ENCODE measurements around the gene UBE2I. TPM values are rescaled to one million over a fixed set of nuclear protein-coding genes. Genes with fewer than 3 reads are reported as not detected.

Gene UBE2I
- total RNA-seq, 6 experiments from 2014 or later, result 25.0 to 48.0 (median 39.3) TPM

- H3K27me3 ChIP-seq, result no peaks in the 10 kb centered on the region
- ATAC-seq, result no peak
- peaks cover 0 to 11% (median 1%) of the 10 kb centered on the region in 4 donors for H3K36me3 ChIP-seq
- no peaks in the 10 kb centered on the region for H3K9me3 ChIP-seq
- intact Hi-C loops (cut with DNase I), result no loop called here
- no peak for TF ChIP-seq POLR2A (IDR thresholded peaks at IDR 0.05)
- H3K4me1 ChIP-seq, result peaks cover 0 to 18% (median 6%) of the 10 kb centered on the region in 4 donors
- no peak overlapping the region for H3K27ac ChIP-seq
- 85% methylated on average over 5 of the region's 46 CpGs for WGBS (ENCODE audit: insufficient coverage, low coverage, low lambda C conversion rate, missing lambda C conversion rate)
- DNase-seq, result no peak
- no peak overlapping the region for H3K4me3 ChIP-seq
These were observed 65.2 kb downstream of the UBE2I start for GRCh38 chr16:1374418-1375297.

DNA sequence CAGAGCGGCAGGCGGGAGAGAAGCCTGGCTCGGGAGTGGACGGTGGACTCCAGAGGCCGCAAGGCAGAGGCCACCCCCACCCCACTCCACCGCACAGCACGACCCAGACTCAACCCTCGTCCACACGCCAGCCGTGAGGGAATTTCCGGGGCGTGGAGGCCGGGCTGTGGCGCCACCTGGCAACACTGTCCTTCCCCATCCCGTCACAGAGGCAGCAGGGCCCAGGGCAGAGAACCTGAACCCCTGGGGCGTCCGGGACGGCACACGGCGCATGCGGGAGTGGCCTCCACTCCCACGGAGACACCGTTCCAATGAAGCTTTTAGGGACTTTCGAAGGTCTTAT is 65.8 kb downstream of the UBE2I start:
- WGBS (ENCODE audit: insufficient coverage, low coverage, low lambda C conversion rate, missing lambda C conversion rate), result no CpG with 5 or more reads among the region's 24 CpGs

GRCh38 chr16:1375741-1376410 is 66.4 kb downstream of the UBE2I start:
- H3K27me3 ChIP-seq, result no peaks in the 10 kb centered on the region
- intact Hi-C loops (cut with DNase I), result no loop called here
- peaks cover 0 to 6% (median 1%) of the 10 kb centered on the region in 4 donors for H3K36me3 ChIP-seq
- TF ChIP-seq POLR2A (IDR thresholded peaks at IDR 0.05) (no peak), CTCF (IDR thresholded peaks at IDR 0.05) (no peak)
- no peak for DNase-seq
- WGBS (ENCODE audit: insufficient coverage, low coverage, low lambda C conversion rate, missing lambda C conversion rate), result 80% methylated on average over 1 of the region's 19 CpGs
- ATAC-seq, result no peak
- no peak overlapping the region for H3K4me3 ChIP-seq
- no peak overlapping the region for H3K27ac ChIP-seq
- H3K9me3 ChIP-seq, result no peaks in the 10 kb centered on the region
- peaks cover 0 to 18% (median 6%) of the 10 kb centered on the region in 4 donors for H3K4me1 ChIP-seq

More for the DNA sequence above, 65.8 kb downstream of the UBE2I start:
- intact Hi-C loops (cut with DNase I), result no loop called here
- no peak overlapping the region for H3K4me3 ChIP-seq
- H3K4me1 ChIP-seq, result peaks cover 0 to 18% (median 6%) of the 10 kb centered on the region in 4 donors
- no peaks in the 10 kb centered on the region for H3K27me3 ChIP-seq
- peaks cover 0 to 6% (median 1%) of the 10 kb centered on the region in 4 donors for H3K36me3 ChIP-seq
- TF ChIP-seq CTCF (IDR thresholded peaks at IDR 0.05) (no peak), POLR2A (IDR thresholded peaks at IDR 0.05) (no peak)
- ATAC-seq, result no peak
- H3K9me3 ChIP-seq, result no peaks in the 10 kb centered on the region
- DNase-seq, result no peak
- H3K27ac ChIP-seq, result no peak overlapping the region

Other genes with a start within 250 kb of the UBE2I start
- not detected for gene SSTR5, start 236.9 kb upstream of the UBE2I start, total RNA-seq
- not detected for gene C1QTNF8, start 213.4 kb upstream of the UBE2I start, total RNA-seq
- 10 to 100 TPM in 1 of 6 experiments, 1 to 10 TPM in 3, under 1 TPM in 2; 0.56 to 14.0 (median 5.0) TPM for gene CACNA1H, start 156.5 kb upstream of the UBE2I start, total RNA-seq
- under 1 TPM in 3 of 6 experiments, not detected in 3; 0.20 to 0.43 (median 0.43) TPM for gene TPSG1, start 84.4 kb upstream of the UBE2I start, total RNA-seq
- gene TPSB2, start 79.5 kb upstream of the UBE2I start, total RNA-seq, result 1 to 10 TPM in 2 of 6 experiments, under 1 TPM in 2, not detected in 2; 0.24 to 1.6 (median 0.83) TPM
- gene TPSAB1, start 68.9 kb upstream of the UBE2I start, total RNA-seq, result 1 to 10 TPM in 1 of 6 experiments, under 1 TPM in 4, not detected in 1; 0.39 to 1.1 (median 0.81) TPM
- gene TPSD1, start 53.6 kb upstream of the UBE2I start, total RNA-seq, result not detected
- 1 to 10 TPM; 5.4 to 7.6 (median 5.8) TPM for gene BAIAP3, start 24.0 kb downstream of the UBE2I start, total RNA-seq
- gene TSR3, start 42.2 kb downstream of the UBE2I start, total RNA-seq, result 10 to 100 TPM; 20.7 to 66.5 (median 24.5) TPM
- 10 to 100 TPM; 44.3 to 72.8 (median 63.0) TPM for gene GNPTG, start 42.3 kb downstream of the UBE2I start, total RNA-seq
- 10 to 100 TPM in 4 of 6 experiments, 1 to 10 TPM in 2; 9.0 to 14.2 (median 12.0) TPM for gene UNKL, start 105.1 kb downstream of the UBE2I start, total RNA-seq
- gene UQCC4, start 111.1 kb downstream of the UBE2I start, total RNA-seq, result 10 to 100 TPM in 1 of 6 experiments, 1 to 10 TPM in 5; 5.6 to 11.5 (median 6.0) TPM
- not detected for gene PERCC1, start 121.4 kb downstream of the UBE2I start, total RNA-seq
- 1 to 10 TPM in 2 of 6 experiments, under 1 TPM in 3, not detected in 1; 0.25 to 1.7 (median 0.79) TPM for gene CCDC154, start 134.9 kb downstream of the UBE2I start, total RNA-seq
- gene CLCN7, start 165.4 kb downstream of the UBE2I start, total RNA-seq, result 10 to 100 TPM; 36.0 to 50.8 (median 40.8) TPM
- gene PTX4, start 179.3 kb downstream of the UBE2I start, total RNA-seq, result not detected
- gene TELO2, start 183.7 kb downstream of the UBE2I start, total RNA-seq, result 10 to 100 TPM in 5 of 6 experiments, 1 to 10 TPM in 1; 9.5 to 31.0 (median 20.8) TPM
- 10 to 100 TPM in 2 of 6 experiments, 1 to 10 TPM in 4; 4.7 to 18.7 (median 8.9) TPM for gene TMEM204, start 224.0 kb downstream of the UBE2I start, total RNA-seq